Mesothelial cell of epicardium (in vitro differentiated cells): ENCODE measurements around the gene SH3RF3. TPM values are rescaled to one million over a fixed set of nuclear protein-coding genes. Genes with fewer than 3 reads are reported as not detected.

ENCODE experiments used
- DNase-seq, 2 experiments: peaks; one replicate each; pipeline ENCODE4 v3.0.0; 2021; ENCODE audit warnings: low spot score in 2 of 2; ENCODE audit not compliant: unreplicated experiment in 2 of 2
- H3K27ac Mint-ChIP-seq: 2 replicates; pipeline ENCODE4 v1.8.0; 2021; ENCODE audit warnings: mixed read lengths
- H3K27me3 Mint-ChIP-seq: 2 replicates; pipeline ENCODE4 v1.8.0; 2021; ENCODE audit warnings: low read depth, mixed read lengths
- H3K36me3 Mint-ChIP-seq: 2 replicates; pipeline ENCODE4 v1.8.0; 2021; ENCODE audit warnings: mixed read lengths
- H3K4me1 Mint-ChIP-seq: 2 replicates; pipeline ENCODE4 v1.8.0; 2021; ENCODE audit warnings: mixed read lengths
- H3K4me3 Mint-ChIP-seq: 2 replicates; pipeline ENCODE4 v1.8.0; 2021; ENCODE audit warnings: mild to moderate bottlenecking, moderate library complexity, mixed read lengths
- H3K9me3 Mint-ChIP-seq: 2 replicates; pipeline ENCODE4 v1.8.0; 2021; ENCODE audit warnings: mixed read lengths
- total RNA-seq: library from RNA; stranded (reverse); gene quantifications from 3 replicates; pipeline ENCODE4 v1.2.1, GENCODE V29; 2021
- TF ChIP-seq, protein P1 (sequence below): fragments of 200-600 bp; sonication (generic); IDR thresholded peaks from one replicate; pipeline ENCODE4 v1.5.0; 2021; ENCODE audit warnings: antibody characterized with exemption; ENCODE audit not compliant: unreplicated experiment

SH3RF3 gene
- total RNA-seq, 1 donor from 2014 or later: 2.7 TPM

- Mint-ChIP-seq H3K4me3 (no peak overlapping the region), H3K4me1 (peaks cover 2% of the 10 kb centered on the region), H3K27ac (no peak overlapping the region), H3K27me3 (no peaks in the 10 kb centered on the region), H3K36me3 (no peaks in the 10 kb centered on the region), H3K9me3 (no peaks in the 10 kb centered on the region)
- TF ChIP-seq, protein P1, sequence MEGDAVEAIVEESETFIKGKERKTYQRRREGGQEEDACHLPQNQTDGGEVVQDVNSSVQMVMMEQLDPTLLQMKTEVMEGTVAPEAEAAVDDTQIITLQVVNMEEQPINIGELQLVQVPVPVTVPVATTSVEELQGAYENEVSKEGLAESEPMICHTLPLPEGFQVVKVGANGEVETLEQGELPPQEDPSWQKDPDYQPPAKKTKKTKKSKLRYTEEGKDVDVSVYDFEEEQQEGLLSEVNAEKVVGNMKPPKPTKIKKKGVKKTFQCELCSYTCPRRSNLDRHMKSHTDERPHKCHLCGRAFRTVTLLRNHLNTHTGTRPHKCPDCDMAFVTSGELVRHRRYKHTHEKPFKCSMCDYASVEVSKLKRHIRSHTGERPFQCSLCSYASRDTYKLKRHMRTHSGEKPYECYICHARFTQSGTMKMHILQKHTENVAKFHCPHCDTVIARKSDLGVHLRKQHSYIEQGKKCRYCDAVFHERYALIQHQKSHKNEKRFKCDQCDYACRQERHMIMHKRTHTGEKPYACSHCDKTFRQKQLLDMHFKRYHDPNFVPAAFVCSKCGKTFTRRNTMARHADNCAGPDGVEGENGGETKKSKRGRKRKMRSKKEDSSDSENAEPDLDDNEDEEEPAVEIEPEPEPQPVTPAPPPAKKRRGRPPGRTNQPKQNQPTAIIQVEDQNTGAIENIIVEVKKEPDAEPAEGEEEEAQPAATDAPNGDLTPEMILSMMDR: no peak
- no peak for DNase-seq
Observed at GRCh38 chr2:109489296-109489695, 360.3 kb downstream of the SH3RF3 start.

GRCh38 chr2:109493176-109493935 lies 364.4 kb downstream of the SH3RF3 start:
- DNase-seq: no peak
- no peaks in the 10 kb centered on the region for H3K27me3 Mint-ChIP-seq
- H3K9me3 Mint-ChIP-seq: no peaks in the 10 kb centered on the region
- H3K36me3 Mint-ChIP-seq: no peaks in the 10 kb centered on the region
- H3K27ac Mint-ChIP-seq: no peak overlapping the region
- no peak overlapping the region for H3K4me3 Mint-ChIP-seq
- TF ChIP-seq, protein P1: no peak
- H3K4me1 Mint-ChIP-seq: peaks cover 13% of the 10 kb centered on the region

GRCh38 chr2:109494351-109494750 lies 365.3 kb downstream of the SH3RF3 start:
- H3K4me1 Mint-ChIP-seq: peaks cover 20% of the 10 kb centered on the region
- H3K27ac Mint-ChIP-seq: no peak overlapping the region
- DNase-seq: no peak
- no peaks in the 10 kb centered on the region for H3K36me3 Mint-ChIP-seq
- no peak overlapping the region for H3K4me3 Mint-ChIP-seq
- no peaks in the 10 kb centered on the region for H3K27me3 Mint-ChIP-seq
- TF ChIP-seq, protein P1: peak; percentile 7
- no peaks in the 10 kb centered on the region for H3K9me3 Mint-ChIP-seq

DNA sequence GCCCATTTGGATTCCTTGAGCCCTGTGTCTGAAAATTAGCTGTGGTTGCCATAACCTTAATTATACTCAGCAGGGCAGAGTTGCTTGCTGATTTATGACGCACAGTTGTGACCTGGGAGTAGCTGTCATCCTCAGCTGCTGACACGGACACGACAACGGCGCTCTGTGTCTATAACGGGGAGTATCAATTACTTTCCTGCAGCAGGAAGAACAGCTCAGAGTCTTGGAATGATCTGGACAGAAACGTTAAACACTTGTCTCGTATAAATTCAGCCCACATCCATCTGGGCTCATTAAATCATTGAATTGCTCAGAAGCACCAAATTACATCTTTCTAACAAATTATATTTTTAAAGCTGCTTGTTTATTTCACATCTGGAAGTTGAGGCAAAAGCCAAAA lies 368.5 kb downstream of the SH3RF3 start:
- peaks cover 27% of the 10 kb centered on the region for H3K4me1 Mint-ChIP-seq
- no peaks in the 10 kb centered on the region for H3K9me3 Mint-ChIP-seq
- TF ChIP-seq, protein P1: no peak
- no peak for DNase-seq
- no peak overlapping the region for H3K27ac Mint-ChIP-seq
- no peak overlapping the region for H3K4me3 Mint-ChIP-seq
- H3K36me3 Mint-ChIP-seq: no peaks in the 10 kb centered on the region
- no peaks in the 10 kb centered on the region for H3K27me3 Mint-ChIP-seq

- Mint-ChIP-seq H3K9me3 (no peaks in the 10 kb centered on the region), H3K36me3 (no peaks in the 10 kb centered on the region), H3K27ac (no peak overlapping the region), H3K4me3 (no peak overlapping the region), H3K4me1 (peaks cover 27% of the 10 kb centered on the region), H3K27me3 (no peaks in the 10 kb centered on the region)
- DNase-seq: no peak
- TF ChIP-seq, protein P1: no peak
Observed at GRCh38 chr2:109497911-109498870, 369.2 kb downstream of the SH3RF3 start.
